ENCODE measurements around the gene MRM2.

GRCh38 chr7:2224491-2224928, 17.5 kb downstream of the MRM2 start:
- TF ChIP-seq EZH2 (IDR thresholded peaks at IDR 0.05; ENCODE audit: borderline replicate concordance, low read length), result no peak
- TF ChIP-seq CTCF (conservative IDR thresholded peaks at IDR 0.05 in 1 of 2, IDR thresholded peaks at IDR 0.05 in 1 of 2; ENCODE audit: extremely low read depth in 1 of 2, insufficient read depth in 1 of 2, low read depth in 1 of 2, low read length in 2 of 2), result no peak

Data from mammary epithelial cell (primary cell).